Breast epithelium (tissue), 3 donors: ENCODE measurements around the gene DIPK2B.

Experiments used
- CTCF ChIP-seq, 3 donors: fragments of 450-650 bp; IDR thresholded peaks; one replicate each; pipeline ENCODE4 v1.5.1; 2016 to 2017; ENCODE audit warnings: antibody characterized with exemption in 3 of 3, mild to moderate bottlenecking in 3 of 3, moderate library complexity in 3 of 3
- POLR2A ChIP-seq: fragments of 450-650 bp; IDR thresholded peaks from one replicate; pipeline ENCODE4 v1.6.1; 2016; ENCODE audit warnings: antibody characterized with exemption, mild to moderate bottlenecking, moderate library complexity
- POLR2AphosphoS5 ChIP-seq, 3 donors: sonication (generic); formaldehyde crosslinking; IDR thresholded peaks; one replicate each; pipeline ENCODE4 v1.6.1; 2017; ENCODE audit warnings: antibody characterized with exemption in 3 of 3

GRCh38 chrX:45198301-45198700 lies 2.4 kb downstream of the DIPK2B start:
- no peak for TF ChIP-seq POLR2A
- TF ChIP-seq CTCF (IDR thresholded peaks at IDR 0.05): no peak
- no peak for TF ChIP-seq POLR2AphosphoS5 (IDR thresholded peaks at IDR 0.05)
